ENCODE measurements around the gene GRK1. TPM values are rescaled to one million over a fixed set of nuclear protein-coding genes. Genes with fewer than 3 reads are reported as not detected.

Gene GRK1
- total and polyA plus RNA-seq, 2 of the 8 experiments (the other 6 are each of a cell fraction or from before 2014, with no cell fraction given) = 0.12 TPM; not detected in 1

DNA sequence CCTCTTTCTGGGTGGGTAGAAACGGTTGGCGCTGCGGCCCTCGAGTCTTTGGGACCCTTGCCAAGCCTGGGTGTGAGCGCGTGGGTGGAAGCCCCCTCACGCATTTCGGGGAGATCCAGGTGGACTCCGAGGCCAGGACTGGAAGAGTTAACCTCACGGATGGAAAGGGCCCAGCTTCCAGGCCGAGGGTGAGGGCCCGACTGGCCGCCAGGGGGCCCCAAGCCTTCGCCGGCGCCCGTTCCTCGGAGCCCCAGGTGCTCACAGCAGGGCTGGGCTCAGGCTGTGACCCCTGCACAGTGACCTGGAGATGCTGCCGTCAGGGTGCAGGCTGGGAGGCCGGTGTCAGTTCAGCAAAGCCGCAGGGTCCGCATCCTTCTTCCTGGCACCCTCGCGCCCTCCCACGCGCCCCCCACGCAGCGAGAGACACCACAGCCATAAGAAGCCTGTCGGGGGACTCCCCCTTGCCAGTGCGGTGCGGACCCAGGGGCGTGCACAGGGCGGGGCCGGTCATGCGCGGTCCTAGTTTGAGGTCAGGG is 57.8 kb downstream of the GRK1 start:
- Histone ChIP-seq H2BK15ac (ENCODE audit: low read length) (no peak overlapping the region), H4K5ac (ENCODE audit: insufficient read length, low read depth, low read length) (peak overlapping the region; percentile 43), H4K91ac (replicated peaks; ENCODE audit: insufficient read length, low read length) (no peak overlapping the region), H3K9me3 (ENCODE audit: insufficient read depth in 2 of 2, low read depth in 1 of 2, low read length in 1 of 2) (peaks cover 0 to 12% of the 10 kb centered on the region in 2 experiments; a peak in 1 of 4 replicates), H3K79me1 (ENCODE audit: low read depth, low read length) (no peaks in the 10 kb centered on the region), H3K23me2 (ENCODE audit: low read depth, low read length) (peaks cover 2% of the 10 kb centered on the region; the same call in 1 of the 2 replicates), H3K4me3 (ENCODE audit: extremely low read depth in 1 of 4, insufficient read depth in 2 of 4, low read depth in 3 of 4, low read length in 4 of 4) (peak overlapping the region; percentile 27 to 60 (median 42)), H3K56ac (replicated peaks; ENCODE audit: insufficient read length, low read depth, low read length) (no peak overlapping the region), H2AK5ac (ENCODE audit: low read depth, low read length) (no peak overlapping the region), H3K23ac (ENCODE audit: insufficient read length) (no peak overlapping the region), H4K20me1 (replicated peaks in 1 of 2; ENCODE audit: control insufficient read depth in 1 of 2, insufficient read depth in 2 of 2, low read length in 2 of 2) (peaks cover 0 to 4% of the 10 kb centered on the region in 2 experiments), H4K8ac (ENCODE audit: extremely low read depth, insufficient read depth, low read length) (peak overlapping the region; percentile 68; the same call in 1 of the 2 replicates), H2BK5ac (ENCODE audit: low read depth, low read length) (no peak overlapping the region), H3K27me3 (replicated peaks in 1 of 4; ENCODE audit: control insufficient read depth in 3 of 4, extremely low read depth in 1 of 4, insufficient read depth in 3 of 4, low read length in 3 of 4) (peaks cover 0 to 5% (median under 1%) of the 10 kb centered on the region in 4 experiments; a peak in 3 of 7 replicates), H3K14ac (ENCODE audit: insufficient read length) (no peak overlapping the region), H3K4me1 (replicated peaks in 1 of 4; ENCODE audit: control insufficient read depth in 3 of 4, insufficient read depth in 4 of 4, low read length in 3 of 4) (peaks cover 0 to 4% (median 3%) of the 10 kb centered on the region in 4 experiments; a peak in 2 of 7 replicates), H2AFZ (ENCODE audit: low read length) (no peak overlapping the region), H3K4ac (replicated peaks; ENCODE audit: insufficient read length, low read depth, low read length) (peak overlapping the region; percentile 32), H3K9ac (replicated peaks in 1 of 4; ENCODE audit: extremely low read depth in 1 of 4, low read depth in 3 of 4, low read length in 3 of 4) (no peak overlapping the region), H3K18ac (ENCODE audit: extremely low read depth, low read length) (no peak overlapping the region), H2BK12ac (ENCODE audit: low read depth, low read length) (no peak overlapping the region), H3K36me3 (ENCODE audit: control insufficient read depth in 2 of 4, insufficient read depth in 4 of 4, low read length in 3 of 4) (no peaks in the 10 kb centered on the region), H3K79me2 (ENCODE audit: control insufficient read depth in 1 of 2, insufficient read depth in 2 of 2, low read length in 2 of 2) (no peaks in the 10 kb centered on the region), H2BK20ac (ENCODE audit: low read length) (no peak overlapping the region), H3K27ac (ENCODE audit: low read depth, low read length) (no peak overlapping the region), H3K4me2 (ENCODE audit: insufficient read depth in 1 of 2, low read depth in 2 of 2, low read length in 2 of 2) (peak overlapping the region; percentile 0 to 82; a peak in 3 of 4 replicates), H2BK120ac (replicated peaks; ENCODE audit: low read depth, low read length) (no peak overlapping the region)
- peak in 1 of 2 experiments; percentile 89 for DNase-seq (ENCODE audit: low read depth in 1 of 2, low spot score in 2 of 2)
- 16% methylated on average over 31 of the region's 36 CpGs; no CpG with 5 or more reads in 1 of the 2 experiments for WGBS, 2 experiments (ENCODE audit: extremely low coverage in 1 of 2, insufficient coverage in 1 of 2, insufficient read length in 1 of 2, insufficient replicate concordance in 2 of 2, low coverage in 1 of 2, low lambda C conversion rate in 2 of 2, missing lambda C conversion rate in 1 of 2)
- POLR2A ChIA-PET (ENCODE audit: partially characterized antibody) = interaction anchor here (0.8 to 1.3 kb wide), 4 partner anchors 17 to 59 kb away, joined by 3 to 4 read pairs (median 3); partner anchors contain the start of gene GRK1
- CTCF ChIA-PET (ENCODE audit: partially characterized antibody) = interaction anchor here (0.6 to 2.2 kb wide), 19 partner anchors 11 to 488 kb away, joined by 3 to 19 read pairs (median 4); partner anchors contain the start of gene GRK1
- FAIRE-seq = no peak
- TF ChIP-seq GTF2F1 (IDR thresholded peaks at IDR 0.05; ENCODE audit: borderline replicate concordance, low read depth, low read length) (no peak), POLR2AphosphoS5 (IDR thresholded peaks at IDR 0.05; ENCODE audit: low read depth, low read length) (no peak), RFX5 (IDR thresholded peaks at IDR 0.05; ENCODE audit: borderline replicate concordance, low read depth, low read length) (no peak), FOSL1 (IDR thresholded peaks at IDR 0.05; ENCODE audit: insufficient read depth, low read depth, low read length) (no peak), SP2 (IDR thresholded peaks at IDR 0.05; ENCODE audit: low read length) (peak; percentile 13; the same call in 1 of the 2 replicates), SUZ12 (IDR thresholded peaks at IDR 0.05; ENCODE audit: low read length) (no peak), SP4 (IDR thresholded peaks at IDR 0.05; ENCODE audit: low read length) (no peak; the same call in 1 of the 2 replicates), NANOG (IDR thresholded peaks at IDR 0.05; ENCODE audit: insufficient read depth, low read depth, low read length, poor library complexity, severe bottlenecking) (no peak), HDAC6 (IDR thresholded peaks at IDR 0.05; ENCODE audit: low read depth, low read length) (no peak), BACH1 (IDR thresholded peaks at IDR 0.05; ENCODE audit: low read length) (no peak), RBBP5 (IDR thresholded peaks at IDR 0.05; ENCODE audit: borderline replicate concordance, low read depth, low read length) (no peak), SIX5 (IDR thresholded peaks at IDR 0.05; ENCODE audit: low read depth, low read length) (no peak), RXRA (IDR thresholded peaks at IDR 0.05; ENCODE audit: insufficient read depth, low read depth, low read length) (0 out of 2 replicates have a peak, but pooled peaks have one; percentile 39)
